ENCODE results near the gene TCEAL1.
"Not testable (repeated sequence)": the region's sequence is repeated elsewhere in the genome, so short reads cannot be mapped to it uniquely, and the experiment has no call there.

TCEAL1 gene

GRCh38 chrX:103657066-103657465 lies 28.3 kb downstream of the TCEAL1 start:
- not testable (repeated sequence) for H3K4me3 ChIP-seq (replicated peaks; ENCODE audit: insufficient read depth, low read length); H3K27ac ChIP-seq (replicated peaks); DNase-seq (ENCODE audit: low read depth in 1 of 2, low spot score in 1 of 2); H3K27me3 ChIP-seq (ENCODE audit: insufficient read depth, poor library complexity, severe bottlenecking)

GRCh38 chrX:103658681-103659433 lies 30.1 kb downstream of the TCEAL1 start:
- Histone ChIP-seq H3K4me3 (replicated peaks; ENCODE audit: insufficient read depth, low read length) (no peak overlapping the region), H3K27me3 (ENCODE audit: insufficient read depth, poor library complexity, severe bottlenecking) (no peaks in the 10 kb centered on the region), H3K27ac (replicated peaks) (no peak overlapping the region)
- TF ChIP-seq SPI1 (IDR thresholded peaks at IDR 0.05; ENCODE audit: borderline replicate concordance, low read depth) (no peak), GABPA (IDR thresholded peaks at IDR 0.05; ENCODE audit: low read depth) (no peak), POLR2AphosphoS5 (IDR thresholded peaks at IDR 0.05; ENCODE audit: low read depth) (no peak), REST (IDR thresholded peaks at IDR 0.05; ENCODE audit: insufficient replicate concordance, low read depth) (no peak)
- TF ChIP-seq, protein P1, sequence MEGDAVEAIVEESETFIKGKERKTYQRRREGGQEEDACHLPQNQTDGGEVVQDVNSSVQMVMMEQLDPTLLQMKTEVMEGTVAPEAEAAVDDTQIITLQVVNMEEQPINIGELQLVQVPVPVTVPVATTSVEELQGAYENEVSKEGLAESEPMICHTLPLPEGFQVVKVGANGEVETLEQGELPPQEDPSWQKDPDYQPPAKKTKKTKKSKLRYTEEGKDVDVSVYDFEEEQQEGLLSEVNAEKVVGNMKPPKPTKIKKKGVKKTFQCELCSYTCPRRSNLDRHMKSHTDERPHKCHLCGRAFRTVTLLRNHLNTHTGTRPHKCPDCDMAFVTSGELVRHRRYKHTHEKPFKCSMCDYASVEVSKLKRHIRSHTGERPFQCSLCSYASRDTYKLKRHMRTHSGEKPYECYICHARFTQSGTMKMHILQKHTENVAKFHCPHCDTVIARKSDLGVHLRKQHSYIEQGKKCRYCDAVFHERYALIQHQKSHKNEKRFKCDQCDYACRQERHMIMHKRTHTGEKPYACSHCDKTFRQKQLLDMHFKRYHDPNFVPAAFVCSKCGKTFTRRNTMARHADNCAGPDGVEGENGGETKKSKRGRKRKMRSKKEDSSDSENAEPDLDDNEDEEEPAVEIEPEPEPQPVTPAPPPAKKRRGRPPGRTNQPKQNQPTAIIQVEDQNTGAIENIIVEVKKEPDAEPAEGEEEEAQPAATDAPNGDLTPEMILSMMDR (IDR thresholded peaks at IDR 0.05; ENCODE audit: insufficient read depth, low read length): no peak
- DNase-seq (ENCODE audit: low read depth in 1 of 2, low spot score in 1 of 2): no peak

GRCh38 chrX:103659460-103659859 lies 30.7 kb downstream of the TCEAL1 start:
- DNase-seq (ENCODE audit: low read depth in 1 of 2, low spot score in 1 of 2); H3K27ac ChIP-seq (replicated peaks); H3K27me3 ChIP-seq (ENCODE audit: insufficient read depth, poor library complexity, severe bottlenecking); H3K4me3 ChIP-seq (replicated peaks; ENCODE audit: insufficient read depth, low read length): not testable (repeated sequence)

GRCh38 chrX:103663981-103664762 lies 35.4 kb downstream of the TCEAL1 start:
- no peak overlapping the region for H3K4me3 ChIP-seq (replicated peaks; ENCODE audit: insufficient read depth, low read length)
- H3K27ac ChIP-seq (replicated peaks): no peak overlapping the region
- DNase-seq (ENCODE audit: low read depth in 1 of 2, low spot score in 1 of 2): no peak
- H3K27me3 ChIP-seq (ENCODE audit: insufficient read depth, poor library complexity, severe bottlenecking): no peaks in the 10 kb centered on the region
- no peak for TF ChIP-seq POLR2AphosphoS5 (IDR thresholded peaks at IDR 0.05; ENCODE audit: low read depth)

- H3K27me3 ChIP-seq (ENCODE audit: insufficient read depth, poor library complexity, severe bottlenecking): no peaks in the 10 kb centered on the region
- H3K27ac ChIP-seq (replicated peaks): no peak overlapping the region
- no peak overlapping the region for H3K4me3 ChIP-seq (replicated peaks; ENCODE audit: insufficient read depth, low read length)
- DNase-seq (ENCODE audit: low read depth in 1 of 2, low spot score in 1 of 2): no peak
- TF ChIP-seq GABPA (IDR thresholded peaks at IDR 0.05; ENCODE audit: low read depth) (no peak), SPI1 (IDR thresholded peaks at IDR 0.05; ENCODE audit: borderline replicate concordance, low read depth) (no peak), REST (IDR thresholded peaks at IDR 0.05; ENCODE audit: insufficient replicate concordance, low read depth) (no peak), POLR2AphosphoS5 (IDR thresholded peaks at IDR 0.05; ENCODE audit: low read depth) (no peak)
- TF ChIP-seq, protein P1 (IDR thresholded peaks at IDR 0.05; ENCODE audit: insufficient read depth, low read length): no peak
Observed at GRCh38 chrX:103666202-103667107, 37.7 kb downstream of the TCEAL1 start.

Measured in HL-60 (cell line).